ENCODE measurements around the gene GANAB.

GANAB gene

DNA sequence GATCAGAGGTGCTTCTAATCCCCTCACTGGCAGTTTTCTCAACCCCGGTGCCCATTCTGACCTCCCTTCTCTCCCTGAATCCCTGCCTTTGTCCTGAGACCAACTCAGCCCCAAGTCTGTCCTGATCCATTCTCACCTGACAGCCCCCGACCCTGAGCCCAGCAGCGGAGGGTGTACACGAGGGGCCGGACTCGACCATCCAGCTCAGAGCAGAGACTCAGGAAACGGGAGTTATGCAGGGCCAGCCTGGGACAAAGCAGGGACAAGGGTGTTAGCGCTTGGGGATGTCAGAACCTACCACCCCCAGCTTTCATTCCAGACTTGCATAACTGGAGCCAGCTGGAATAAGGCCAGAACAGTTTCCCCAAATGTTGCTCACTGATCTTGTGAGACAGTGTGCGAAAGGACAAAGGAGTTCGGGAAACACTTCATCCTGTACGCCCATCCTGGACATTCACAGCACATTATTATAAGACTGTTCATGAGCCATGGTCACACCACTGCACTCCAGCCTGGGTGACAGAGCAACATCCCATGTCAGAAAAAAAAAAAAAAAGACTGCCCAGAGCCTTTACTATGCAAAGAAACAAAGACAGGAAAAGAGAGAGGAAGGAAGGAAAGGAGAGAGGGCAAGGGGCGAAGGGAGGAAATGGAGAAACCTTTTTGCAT is 69.2 kb downstream of the GANAB start:
- no peak for DNase-seq

DNA sequence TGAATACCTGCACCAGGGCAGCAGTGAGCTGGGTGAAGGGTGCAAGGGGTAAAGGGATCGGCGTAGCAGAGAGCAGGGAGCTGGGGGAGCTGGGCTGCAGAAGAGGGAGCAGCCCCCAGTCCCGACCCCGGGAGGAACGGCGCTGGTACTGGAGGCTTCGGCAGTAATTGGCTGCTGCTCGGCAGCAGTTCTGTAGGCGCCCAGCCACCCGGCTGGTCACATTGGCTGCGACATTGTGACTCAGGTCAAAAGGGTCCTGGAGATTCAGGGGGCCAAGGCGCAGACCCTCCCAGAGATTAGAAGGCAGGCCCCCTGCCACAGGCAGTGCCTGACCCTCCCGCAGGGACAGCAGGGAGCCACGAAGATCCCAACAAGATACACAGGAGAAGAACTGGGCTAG is 70.6 kb downstream of the GANAB start:
- DNase-seq: no peak

DNA sequence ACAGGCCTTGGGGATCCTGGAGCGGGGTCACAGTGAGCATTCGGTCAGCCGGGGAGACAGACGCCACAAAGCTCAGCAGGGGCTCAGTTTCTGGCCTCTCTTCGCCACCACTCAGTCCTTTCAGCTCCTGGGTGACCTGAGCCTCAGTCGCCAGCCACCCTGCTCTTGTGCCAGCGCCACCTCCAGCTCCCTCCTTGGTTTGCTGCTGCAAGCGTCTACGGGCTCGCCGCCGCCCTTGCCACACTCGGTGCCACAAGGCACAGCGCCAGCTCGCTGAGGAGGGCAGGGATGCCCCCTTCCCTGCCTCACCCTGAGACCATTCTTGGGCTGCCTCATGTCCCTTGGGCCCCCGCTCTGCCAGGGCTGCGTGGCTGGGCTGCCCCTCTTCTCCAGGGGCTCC is 71.3 kb downstream of the GANAB start:
- DNase-seq: no peak
